OCI-LY1 (cell line): Measurements from ENCODE around the gene RAPGEF3.

Experiments used
- CTCF ChIP-seq: fragments of 200-600 bp; sonication (generic), shearing (Covaris generic); IDR thresholded peaks from 2 replicates; pipeline ENCODE4 v1.5.1; 2017; ENCODE audit warnings: mild to moderate bottlenecking, antibody characterized with exemption, low read length, moderate library complexity, mixed read lengths
- EZH2 ChIP-seq: fragments of 200-600 bp; sonication (generic), shearing (Covaris generic); IDR thresholded peaks from 2 replicates; pipeline ENCODE4 v1.8.0; 2017; ENCODE audit warnings: borderline replicate concordance, mixed run types, mild to moderate bottlenecking, antibody characterized with exemption, low read length, moderate library complexity, mixed read lengths

DNA sequence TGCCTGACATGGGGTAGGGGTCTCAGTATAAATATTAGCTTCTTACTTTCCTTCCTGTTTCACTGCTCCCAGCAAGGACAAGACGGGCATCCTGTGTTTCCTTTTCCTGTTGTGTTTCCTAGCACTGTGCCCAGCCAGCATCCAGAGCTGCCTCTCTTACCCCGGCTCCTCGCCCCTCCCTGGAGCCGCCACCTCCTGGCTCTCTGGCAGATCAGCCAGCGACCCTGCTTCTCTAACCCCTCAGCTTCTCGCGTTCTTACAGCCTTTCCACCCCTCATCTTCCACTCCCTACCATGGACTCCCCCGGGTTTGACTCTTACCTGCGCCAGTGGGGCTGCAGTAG is 43.2 kb upstream of the RAPGEF3 start:
- TF ChIP-seq CTCF (no peak), EZH2 (no peak)
